ENCODE data around the gene RNF227. TPM values are rescaled to one million over a fixed set of nuclear protein-coding genes. Genes with fewer than 3 reads are reported as not detected.
A peak's percentile ranks its signal among the peaks of the same experiment; 100 is the strongest.

Gene RNF227
- total RNA-seq, 2 experiments from 2014 or later, result 3.8 to 5.6 TPM

DNA sequence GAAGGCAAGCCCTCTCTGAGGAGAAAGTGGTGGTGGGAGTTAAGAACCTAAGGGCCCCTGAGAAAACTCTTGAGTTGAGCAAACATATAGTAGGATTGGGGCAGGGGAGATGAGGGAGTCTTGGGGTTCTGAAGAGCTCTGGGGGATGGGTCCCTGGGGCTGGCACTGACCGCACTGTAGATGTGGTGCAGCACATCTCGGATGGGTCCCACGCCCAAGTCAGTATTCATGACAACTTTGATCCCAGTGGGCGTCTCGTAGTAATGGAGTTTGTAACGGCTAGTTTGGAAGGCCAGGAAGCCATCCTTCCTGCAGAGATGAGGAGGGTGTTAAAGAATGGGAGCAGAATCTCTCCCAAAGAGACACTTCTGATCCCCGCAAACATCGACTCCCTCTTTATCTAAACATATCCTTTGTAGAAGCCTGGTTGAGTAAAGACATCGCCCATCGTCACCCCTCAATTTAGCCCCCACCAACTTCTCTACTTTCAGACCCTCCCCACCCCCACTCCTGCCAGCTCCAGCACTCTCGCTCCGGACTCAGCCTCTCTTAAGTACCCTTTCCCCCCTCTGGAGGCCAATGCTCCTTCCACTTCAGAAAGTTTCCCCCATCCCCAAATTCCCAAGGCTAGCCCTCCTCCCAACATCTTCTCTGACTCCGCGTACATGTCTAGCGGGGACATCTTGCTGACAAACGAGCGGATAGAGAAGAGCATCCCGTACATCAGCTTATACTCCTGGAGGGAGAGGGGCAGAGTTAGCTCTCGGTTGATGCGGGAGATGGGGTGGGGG lies 14.9 kb upstream of the RNF227 start:
- Mint-ChIP-seq H3K4me3 (peak overlapping the region; percentile 95), H3K27me3 (no peaks in the 10 kb centered on the region), H3K9me3 (ENCODE audit: low read depth) (no peaks in the 10 kb centered on the region), H3K4me1 (peaks cover 42% of the 10 kb centered on the region), H3K36me3 (ENCODE audit: low read depth) (peaks cover 26% of the 10 kb centered on the region), H3K27ac (peak overlapping the region; percentile 96)
- CTCF ChIA-PET, result interaction anchor here (0.5 to 7.0 kb wide), 9 partner anchors 10 to 130 kb away, joined by 3 to 58 read pairs (median 5); partner anchors contain the start of gene RNF227
- DNase-seq (peak; percentile 30), ATAC-seq (no peak)
- intact Hi-C loops (cut with DNase I, micrococcal nuclease), result loop anchor here in 1 of 2 experiments (1.0 to 5.0 kb wide), 5 partner anchors 9 to 679 kb away; partner anchors contain the start of genes CTDNEP1, ELP5, KRABD2 and MPDU1
- POLR2A ChIA-PET, result interaction anchor here (0.6 to 4.1 kb wide), 10 partner anchors 10 to 446 kb away, joined by 3 to 25 read pairs (median 5); partner anchors contain the start of genes KDM6B, NAA38, RNF227 and TP53

- DNase-seq (peak; percentile 76), ATAC-seq (peak; percentile 21)
- H3K27me3 Mint-ChIP-seq, result no peaks in the 10 kb centered on the region
- peak within 1 kb of the TSS; percentile 95 for H3K4me3 Mint-ChIP-seq
- ChIA-PET CTCF (interaction anchor here (0.5 to 6.0 kb wide), 3 partner anchors 15 to 84 kb away, joined by 3 to 58 read pairs (median 4); partner anchors contain the start of gene RNF227), POLR2A (no interaction called here)
- intact Hi-C loops (cut with DNase I, micrococcal nuclease), result loop anchor here in 1 of 2 experiments (5.0 kb wide), 4 partner anchors 223 to 677 kb away; partner anchors contain the start of genes CTDNEP1, ELP5, KRABD2 and MPDU1
- peaks cover 16% of the 10 kb centered on the region for H3K36me3 Mint-ChIP-seq (ENCODE audit: low read depth)
- peaks cover 33% of the 10 kb centered on the region for H3K4me1 Mint-ChIP-seq
- no peaks in the 10 kb centered on the region for H3K9me3 Mint-ChIP-seq (ENCODE audit: low read depth)
- H3K27ac Mint-ChIP-seq, result peak within 1 kb of the TSS; percentile 20
Measured at GRCh38 chr17:7929158-7930023, 13.3 kb upstream of the RNF227 start, which contains the start of gene KCNAB3. Gene KCNAB3 (minus strand): TSS chr17:7929856. CDS start chr17:7929435, 421 bp downstream.

DNA sequence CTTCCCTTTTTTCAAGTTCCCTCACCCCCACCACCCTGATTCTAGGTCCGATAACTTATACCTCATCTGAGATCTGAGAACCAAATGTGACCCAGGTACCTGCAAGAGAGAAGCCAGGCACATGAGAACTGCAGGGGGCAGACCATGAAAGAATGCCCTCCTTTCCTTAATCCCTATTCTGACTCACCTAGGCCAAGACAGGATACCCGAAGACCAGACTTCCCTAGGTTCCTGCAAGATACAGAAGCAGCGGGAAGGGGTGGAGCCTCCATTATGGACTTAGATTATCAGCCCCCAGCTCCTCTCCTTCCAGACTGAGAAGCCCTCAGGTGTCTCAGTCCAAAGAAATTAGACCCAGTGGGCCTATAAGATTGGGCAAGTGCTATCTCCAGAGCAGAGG lies 11.5 kb upstream of the RNF227 start:
- ChIA-PET POLR2A (no interaction called here), CTCF (interaction anchor here (0.9 kb wide), 1 partner anchor 11 kb away, joined by 3 read pairs; no protein-coding TSS in a partner anchor)
- no peaks in the 10 kb centered on the region for H3K27me3 Mint-ChIP-seq
- peaks cover 30% of the 10 kb centered on the region for H3K4me1 Mint-ChIP-seq
- H3K36me3 Mint-ChIP-seq (ENCODE audit: low read depth), result peaks cover 13% of the 10 kb centered on the region
- no peaks in the 10 kb centered on the region for H3K9me3 Mint-ChIP-seq (ENCODE audit: low read depth)
- no peak overlapping the region for H3K27ac Mint-ChIP-seq
- no peak for ATAC-seq
- no peak for DNase-seq
- intact Hi-C loops (cut with DNase I, micrococcal nuclease), result no loop called here
- H3K4me3 Mint-ChIP-seq, result no peak overlapping the region

DNA sequence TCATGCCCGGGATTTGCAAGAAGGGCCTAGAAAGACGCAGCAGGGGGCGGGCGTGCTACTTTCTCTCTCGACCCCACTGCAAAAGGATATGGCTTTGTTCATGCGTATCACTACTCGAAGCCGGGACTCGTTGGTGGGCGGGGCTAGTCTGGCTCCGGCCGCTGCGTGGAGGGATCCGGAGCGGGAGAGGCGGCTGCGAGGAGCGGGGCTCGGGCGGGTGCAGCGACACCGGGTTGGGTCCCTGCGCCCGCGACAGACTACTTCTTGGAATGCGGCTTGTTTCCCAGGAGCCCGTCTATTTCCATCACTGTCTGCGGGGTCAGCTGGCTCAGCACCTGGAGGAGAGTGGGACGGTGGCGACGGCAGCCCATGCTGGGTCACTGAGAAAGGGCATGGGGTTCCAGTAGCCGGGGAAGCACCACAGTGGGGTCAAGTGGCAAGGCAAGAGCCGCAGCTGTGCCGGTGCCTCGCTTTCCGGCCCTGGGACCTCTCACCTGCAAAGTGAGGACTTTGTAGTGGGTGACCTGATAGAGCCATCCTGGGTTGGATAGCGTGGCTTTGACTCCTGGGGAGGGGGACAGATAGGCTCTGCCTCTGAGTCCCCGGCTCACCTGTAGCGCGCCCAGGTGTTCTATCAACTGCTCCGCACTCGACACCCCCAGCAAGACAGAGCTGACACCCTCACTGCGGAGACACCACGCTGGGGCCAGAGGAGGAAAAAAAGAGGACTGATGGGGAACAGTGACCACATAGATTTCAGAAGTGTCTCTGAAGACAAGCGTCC lies 6.9 kb upstream of the RNF227 start:
- Mint-ChIP-seq H3K9me3 (ENCODE audit: low read depth) (no peaks in the 10 kb centered on the region), H3K36me3 (ENCODE audit: low read depth) (peaks cover 8% of the 10 kb centered on the region), H3K4me1 (peaks cover 23% of the 10 kb centered on the region), H3K4me3 (peak overlapping the region; percentile 56), H3K27me3 (no peaks in the 10 kb centered on the region), H3K27ac (peak overlapping the region; percentile 81)
- POLR2A ChIA-PET, result interaction anchor here (0.6 kb wide), 1 partner anchor 32 kb away, joined by 3 read pairs; no protein-coding TSS in a partner anchor
- intact Hi-C loops (cut with DNase I, micrococcal nuclease), result loop anchor here (1.0 to 2.0 kb wide), 3 partner anchors 8 to 88 kb away; partner anchors contain the start of genes CNTROB (in 1 of the 2), KDM6B (in 1 of the 2) and TRAPPC1 (in 1 of the 2)
- CTCF ChIA-PET, result interaction anchor here (1.0 kb wide), 2 partner anchors 16 to 73 kb away, joined by 4 read pairs; no protein-coding TSS in a partner anchor
- DNase-seq (peak; percentile 89), ATAC-seq (peak; percentile 95)

GRCh38 chr17:7922269-7922844 lies 6.3 kb upstream of the RNF227 start:
- ChIA-PET POLR2A (interaction anchor here (0.6 to 0.8 kb wide), 2 partner anchors 32 to 65 kb away, joined by 3 read pairs; partner anchors contain the start of gene NAA38), CTCF (interaction anchor here (0.9 to 2.0 kb wide), 3 partner anchors 67 to 138 kb away, joined by 3 to 7 read pairs (median 4); no protein-coding TSS in a partner anchor)
- DNase-seq (no peak), ATAC-seq (peak; percentile 65)
- Mint-ChIP-seq H3K4me3 (peak overlapping the region; percentile 56), H3K9me3 (ENCODE audit: low read depth) (no peaks in the 10 kb centered on the region), H3K4me1 (peaks cover 23% of the 10 kb centered on the region), H3K27ac (peak overlapping the region; percentile 81), H3K27me3 (no peaks in the 10 kb centered on the region), H3K36me3 (ENCODE audit: low read depth) (peaks cover 6% of the 10 kb centered on the region)
- intact Hi-C loops (cut with DNase I, micrococcal nuclease), result loop anchor here (1.0 to 2.0 kb wide), 3 partner anchors 9 to 88 kb away; partner anchors contain the start of genes CNTROB (in 1 of the 2), KDM6B (in 1 of the 2) and TRAPPC1 (in 1 of the 2)

DNA sequence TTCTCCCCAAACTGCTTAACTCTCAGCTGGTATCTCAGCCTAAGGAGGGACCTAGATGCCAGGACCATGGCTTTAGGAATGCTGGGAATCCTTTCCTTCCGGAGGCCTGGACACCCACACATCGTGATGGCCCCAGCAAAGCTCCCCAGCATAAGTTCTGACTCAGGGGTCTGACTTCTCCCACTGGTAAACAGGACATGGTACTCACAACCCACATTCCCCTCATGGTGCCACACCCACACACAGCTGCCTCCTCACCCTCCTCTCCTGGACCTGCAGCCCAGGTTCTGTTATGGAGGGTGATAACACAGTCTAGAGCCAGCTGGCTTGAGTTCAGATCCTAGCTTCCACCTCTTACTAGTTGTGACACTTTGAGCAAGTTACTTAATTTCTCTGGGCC lies 719 bp upstream of the RNF227 start:
- H3K27me3 Mint-ChIP-seq, result no peaks in the 10 kb centered on the region
- peak overlapping the region; percentile 80 for H3K27ac Mint-ChIP-seq
- ChIA-PET POLR2A (interaction anchor here (0.6 to 3.5 kb wide), 2 partner anchors 16 to 255 kb away, joined by 3 to 25 read pairs; partner anchors contain the start of genes CNTROB and TRAPPC1), CTCF (interaction anchor here (0.6 to 8.5 kb wide), 12 partner anchors 11 to 143 kb away, joined by 3 to 61 read pairs (median 5); partner anchors contain the start of genes CNTROB, KCNAB3 and TRAPPC1)
- peaks cover 32% of the 10 kb centered on the region for H3K4me1 Mint-ChIP-seq
- intact Hi-C loops (cut with DNase I, micrococcal nuclease), result no loop called here
- no peaks in the 10 kb centered on the region for H3K9me3 Mint-ChIP-seq (ENCODE audit: low read depth)
- H3K4me3 Mint-ChIP-seq, result peak overlapping the region; percentile 86
- H3K36me3 Mint-ChIP-seq (ENCODE audit: low read depth), result peaks cover 10% of the 10 kb centered on the region
- DNase-seq (no peak), ATAC-seq (no peak)

DNA sequence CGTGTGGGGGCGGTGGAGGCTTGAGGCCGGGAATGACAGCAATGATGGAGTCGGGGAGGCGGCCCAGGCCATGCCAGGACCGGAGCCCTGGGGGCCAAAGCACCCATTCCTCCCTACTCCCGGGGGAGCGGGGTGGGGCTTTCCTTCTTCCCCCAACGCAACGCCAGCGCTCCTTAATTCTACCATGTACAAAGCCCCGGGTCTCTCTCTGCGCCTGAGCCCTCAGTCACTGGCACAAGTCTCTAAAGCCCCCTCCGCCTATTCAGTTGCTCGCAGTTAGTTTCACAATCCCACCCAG lies 245 bp upstream of the RNF227 start:
- Mint-ChIP-seq H3K36me3 (ENCODE audit: low read depth) (peaks cover 12% of the 10 kb centered on the region), H3K4me3 (peak overlapping the region; percentile 86), H3K9me3 (ENCODE audit: low read depth) (no peaks in the 10 kb centered on the region), H3K4me1 (peaks cover 27% of the 10 kb centered on the region), H3K27me3 (no peaks in the 10 kb centered on the region), H3K27ac (peak overlapping the region; percentile 80)
- ATAC-seq, result no peak
- intact Hi-C loops (cut with DNase I, micrococcal nuclease), result no loop called here
- ChIA-PET CTCF (interaction anchor here (0.6 to 8.5 kb wide), 23 partner anchors 11 to 242 kb away, joined by 3 to 61 read pairs (median 4); partner anchors contain the start of genes CNTROB, CYB5D1, KCNAB3 and NAA38), POLR2A (interaction anchor here (0.9 to 3.5 kb wide), 4 partner anchors 16 to 125 kb away, joined by 3 to 25 read pairs (median 3); partner anchors contain the start of genes CNTROB and TRAPPC1)
- DNase-seq, result no peak

DNA sequence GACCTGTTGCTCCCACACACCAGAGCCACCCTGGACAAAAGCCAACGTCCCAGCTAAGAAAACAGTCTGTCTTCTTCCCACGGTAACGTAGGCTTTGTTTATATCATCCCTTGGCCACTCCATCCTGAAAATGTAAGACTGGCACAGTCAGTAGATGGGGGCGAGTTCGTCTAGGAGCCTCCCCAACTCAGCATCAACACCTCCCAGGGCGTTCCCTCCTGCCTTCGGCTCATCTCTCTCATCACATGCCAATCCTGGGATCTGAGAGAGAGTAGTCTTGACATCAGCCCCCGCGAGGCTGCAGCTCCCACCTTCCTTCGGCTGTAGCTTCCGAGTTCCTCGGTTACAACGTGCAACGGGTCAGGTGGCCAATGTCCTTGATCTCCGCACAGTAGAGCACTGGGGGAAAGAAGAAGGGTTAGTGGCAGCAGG lies 894 bp downstream of the RNF227 start:
- no peak for DNase-seq
- Mint-ChIP-seq H3K9me3 (ENCODE audit: low read depth) (no peaks in the 10 kb centered on the region), H3K27ac (peak overlapping the region; percentile 82), H3K4me1 (peaks cover 27% of the 10 kb centered on the region), H3K36me3 (ENCODE audit: low read depth) (peaks cover 24% of the 10 kb centered on the region), H3K27me3 (no peaks in the 10 kb centered on the region), H3K4me3 (peak overlapping the region; percentile 86)
- peak; percentile 39 for ATAC-seq
- intact Hi-C loops (cut with DNase I, micrococcal nuclease), result loop anchor here (1.0 to 2.0 kb wide), 4 partner anchors 17 to 80 kb away; partner anchors contain the start of genes CNTROB (in 2 of the 2), KDM6B (in 1 of the 2) and NAA38 (in 1 of the 2)
- POLR2A ChIA-PET, result interaction anchor here (1.3 to 3.5 kb wide), 2 partner anchors 18 to 126 kb away, joined by 3 to 25 read pairs; partner anchors contain the start of genes CNTROB and TRAPPC1
- CTCF ChIA-PET, result interaction anchor here (0.6 to 8.5 kb wide), 13 partner anchors 17 to 383 kb away, joined by 3 to 61 read pairs (median 5); partner anchors contain the start of genes CNTROB, CYB5D1, KCNAB3 and NAA38

- CTCF ChIA-PET, result interaction anchor here (0.6 to 8.5 kb wide), 24 partner anchors 12 to 869 kb away, joined by 3 to 58 read pairs (median 4); partner anchors contain the start of genes CNTROB, GUCY2D, KCNAB3 and NAA38
Measured at GRCh38 chr17:7912927-7913524, 3.1 kb downstream of the RNF227 start.

More at GRCh38 chr17:7912927-7913524, 3.1 kb downstream of the RNF227 start:
- Mint-ChIP-seq H3K4me3 (no peak overlapping the region), H3K4me1 (peaks cover 27% of the 10 kb centered on the region), H3K9me3 (ENCODE audit: low read depth) (no peaks in the 10 kb centered on the region), H3K36me3 (ENCODE audit: low read depth) (peaks cover 37% of the 10 kb centered on the region), H3K27me3 (no peaks in the 10 kb centered on the region), H3K27ac (peak overlapping the region; percentile 75)
- DNase-seq, result peak; percentile 55
- POLR2A ChIA-PET, result interaction anchor here (0.7 to 1.6 kb wide), 2 partner anchors 19 to 454 kb away, joined by 4 to 6 read pairs; partner anchors contain the start of genes CNTROB and TRAPPC1
- peak; percentile 60 for ATAC-seq
- intact Hi-C loops (cut with DNase I, micrococcal nuclease), result loop anchor here (1.0 to 2.0 kb wide), 5 partner anchors 38 to 144 kb away; no protein-coding TSS in a partner anchor
